NCI-H774 (cell line): ENCODE measurements around the gene DCDC2C.
A peak's percentile ranks its signal among the peaks of the same experiment; 100 is the strongest.

Source experiments
- DNase-seq: peaks from one replicate; lab custom pipeline; 2025; lab: John Stamatoyannopoulos, UW

Gene DCDC2C

GRCh38 chr2:3709225-3709624 lies 5.8 kb downstream of the DCDC2C start:
- no peak for DNase-seq

GRCh38 chr2:3712424-3712823 lies 9.0 kb downstream of the DCDC2C start:
- no peak for DNase-seq

- no peak for DNase-seq
These were observed 9.6 kb downstream of the DCDC2C start for GRCh38 chr2:3712831-3713503.

GRCh38 chr2:3718679-3719078 lies 15.3 kb downstream of the DCDC2C start:
- no peak for DNase-seq

- DNase-seq, result no peak
These were observed 21.6 kb downstream of the DCDC2C start for GRCh38 chr2:3725002-3725401.

- no peak for DNase-seq
These were observed 22.3 kb downstream of the DCDC2C start for GRCh38 chr2:3725458-3726250.

GRCh38 chr2:3726511-3726910 lies 23.1 kb downstream of the DCDC2C start:
- no peak for DNase-seq

- DNase-seq, result no peak
These were observed 24.1 kb downstream of the DCDC2C start for GRCh38 chr2:3727397-3728045.

GRCh38 chr2:3728104-3729054 lies 25.0 kb downstream of the DCDC2C start:
- DNase-seq, result peak; percentile 15

- no peak for DNase-seq
These were observed 25.7 kb downstream of the DCDC2C start for GRCh38 chr2:3729055-3729448.

GRCh38 chr2:3729786-3730185 lies 26.4 kb downstream of the DCDC2C start:
- no peak for DNase-seq

- DNase-seq, result no peak
These were observed 27.3 kb downstream of the DCDC2C start for GRCh38 chr2:3730646-3731045.

- no peak for DNase-seq
These were observed 28.5 kb downstream of the DCDC2C start for GRCh38 chr2:3731829-3732228.

- DNase-seq, result no peak
These were observed 32.7 kb downstream of the DCDC2C start for GRCh38 chr2:3736112-3736511.

GRCh38 chr2:3737128-3737527 lies 33.8 kb downstream of the DCDC2C start:
- DNase-seq, result no peak

GRCh38 chr2:3738454-3738853 lies 35.1 kb downstream of the DCDC2C start:
- peak; percentile 58 for DNase-seq

- DNase-seq, result no peak
These were observed 35.9 kb downstream of the DCDC2C start for GRCh38 chr2:3739313-3739712.

GRCh38 chr2:3741396-3741795 lies 38.0 kb downstream of the DCDC2C start:
- no peak for DNase-seq

- no peak for DNase-seq
These were observed 38.7 kb downstream of the DCDC2C start for GRCh38 chr2:3741867-3742602.

- DNase-seq, result no peak
These were observed 39.6 kb downstream of the DCDC2C start for GRCh38 chr2:3742743-3743508.
